ENCODE results near the gene FBXL22. TPM values are rescaled to one million over a fixed set of nuclear protein-coding genes. Genes with fewer than 3 reads are reported as not detected.

The FBXL22 gene
- total RNA-seq, 1 experiment from 2014 or later = 0.17 TPM

DNA sequence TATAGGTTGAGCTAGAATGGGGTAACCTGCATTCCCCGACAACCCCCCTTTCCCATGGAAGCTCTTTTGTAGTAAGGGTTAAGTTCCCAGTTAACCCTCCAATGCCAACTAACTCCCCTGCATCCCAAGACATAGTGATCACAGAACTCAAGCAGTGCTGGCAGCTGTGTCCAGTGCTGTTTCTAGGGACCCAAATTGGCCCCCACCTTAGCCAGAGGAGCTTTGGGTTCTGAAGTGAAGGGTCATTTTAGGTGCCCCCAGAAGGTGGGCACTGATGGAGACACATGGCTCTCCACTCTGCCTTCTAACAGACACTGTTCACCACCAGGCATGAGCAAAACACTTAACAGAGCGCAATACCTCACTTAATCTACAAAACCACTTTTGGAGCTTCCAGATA lies 7.1 kb downstream of the FBXL22 start:
- peaks cover 6% of the 10 kb centered on the region; the same call in 1 of the 2 replicates for H3K4me1 ChIP-seq (replicated peaks; ENCODE audit: insufficient read depth)
- CTCF ChIA-PET = interaction anchor here (0.6 kb wide), 1 partner anchor 64 kb away, joined by 3 read pairs; no protein-coding TSS in a partner anchor
- H2AFZ ChIP-seq = no peak overlapping the region

DNA sequence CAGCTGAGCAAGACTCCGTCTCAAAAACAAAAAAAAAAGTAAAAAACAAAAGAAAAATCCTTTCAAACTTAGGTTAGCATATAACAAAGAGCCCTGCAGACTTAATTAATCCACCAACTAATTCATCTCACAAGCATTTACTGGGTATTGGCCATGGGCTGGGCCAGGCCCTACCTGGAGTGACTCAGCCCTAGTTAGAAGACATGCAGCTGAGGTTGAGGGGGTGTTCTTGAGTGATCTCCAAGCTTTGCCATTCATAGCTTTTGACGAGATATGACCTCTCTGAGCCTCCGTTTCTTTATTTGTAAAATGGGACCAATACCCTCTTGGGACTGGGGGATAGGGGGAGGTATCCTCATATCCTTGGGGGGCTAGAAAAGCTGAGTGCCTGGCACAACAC lies 7.8 kb downstream of the FBXL22 start:
- H3K27me3 ChIP-seq (ENCODE audit: insufficient read depth, low read depth) = no peaks in the 10 kb centered on the region
- H3K9me3 ChIP-seq (ENCODE audit: insufficient read depth, low read depth) = no peaks in the 10 kb centered on the region
- peaks cover 13% of the 10 kb centered on the region; the same call in 1 of the 2 replicates for H3K4me1 ChIP-seq (replicated peaks; ENCODE audit: insufficient read depth)
- H3K9me2 ChIP-seq (ENCODE audit: insufficient read depth) = no peaks in the 10 kb centered on the region
- H3K4me3 ChIP-seq = no peak overlapping the region
- ChIA-PET CTCF (no interaction called here), POLR2A (ENCODE audit: unreplicated experiment) (interaction anchor here (0.6 kb wide), 2 partner anchors 488 to 547 kb away, joined by 3 to 7 read pairs; no protein-coding TSS in a partner anchor)
- no peak overlapping the region for H3K4me2 ChIP-seq
- no TSS peak for BruUV-seq (replicated peaks)
- no peak for DNase-seq
- H3F3A ChIP-seq (ENCODE audit: insufficient read depth, low read depth) = peaks cover 5% of the 10 kb centered on the region
- no peak for TF ChIP-seq EZH2 (IDR thresholded peaks at IDR 0.05; ENCODE audit: low read depth)
- TF ChIP-seq, protein P1, sequence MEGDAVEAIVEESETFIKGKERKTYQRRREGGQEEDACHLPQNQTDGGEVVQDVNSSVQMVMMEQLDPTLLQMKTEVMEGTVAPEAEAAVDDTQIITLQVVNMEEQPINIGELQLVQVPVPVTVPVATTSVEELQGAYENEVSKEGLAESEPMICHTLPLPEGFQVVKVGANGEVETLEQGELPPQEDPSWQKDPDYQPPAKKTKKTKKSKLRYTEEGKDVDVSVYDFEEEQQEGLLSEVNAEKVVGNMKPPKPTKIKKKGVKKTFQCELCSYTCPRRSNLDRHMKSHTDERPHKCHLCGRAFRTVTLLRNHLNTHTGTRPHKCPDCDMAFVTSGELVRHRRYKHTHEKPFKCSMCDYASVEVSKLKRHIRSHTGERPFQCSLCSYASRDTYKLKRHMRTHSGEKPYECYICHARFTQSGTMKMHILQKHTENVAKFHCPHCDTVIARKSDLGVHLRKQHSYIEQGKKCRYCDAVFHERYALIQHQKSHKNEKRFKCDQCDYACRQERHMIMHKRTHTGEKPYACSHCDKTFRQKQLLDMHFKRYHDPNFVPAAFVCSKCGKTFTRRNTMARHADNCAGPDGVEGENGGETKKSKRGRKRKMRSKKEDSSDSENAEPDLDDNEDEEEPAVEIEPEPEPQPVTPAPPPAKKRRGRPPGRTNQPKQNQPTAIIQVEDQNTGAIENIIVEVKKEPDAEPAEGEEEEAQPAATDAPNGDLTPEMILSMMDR (conservative IDR thresholded peaks at IDR 0.05) = no peak
- H4K20me1 ChIP-seq (ENCODE audit: insufficient read depth) = no peaks in the 10 kb centered on the region
- no peak overlapping the region for H2AFZ ChIP-seq
- no peaks in the 10 kb centered on the region for H3K36me3 ChIP-seq (ENCODE audit: low read depth)
- no peak overlapping the region for H3K27ac ChIP-seq
- intact Hi-C loops (cut with micrococcal nuclease; ENCODE audit: unreplicated experiment) = no loop called here
- no peaks in the 10 kb centered on the region for H3K79me2 ChIP-seq (ENCODE audit: low read depth)

More for the DNA sequence above, 7.1 kb downstream of the FBXL22 start:
- no peaks in the 10 kb centered on the region for H3K79me2 ChIP-seq (ENCODE audit: low read depth)
- no peaks in the 10 kb centered on the region for H4K20me1 ChIP-seq (ENCODE audit: insufficient read depth)
- BruUV-seq (replicated peaks) = no TSS peak
- no peak for DNase-seq
- no peaks in the 10 kb centered on the region for H3K27me3 ChIP-seq (ENCODE audit: insufficient read depth, low read depth)
- POLR2A ChIA-PET (ENCODE audit: unreplicated experiment) = interaction anchor here (0.6 kb wide), 2 partner anchors 489 to 548 kb away, joined by 3 to 7 read pairs; no protein-coding TSS in a partner anchor
- no peaks in the 10 kb centered on the region for H3K9me2 ChIP-seq (ENCODE audit: insufficient read depth)
- H3K36me3 ChIP-seq (ENCODE audit: low read depth) = no peaks in the 10 kb centered on the region
- intact Hi-C loops (cut with micrococcal nuclease; ENCODE audit: unreplicated experiment) = loop anchor here (5.0 kb wide), 2 partner anchors 317 to 488 kb away; partner anchors contain the start of gene CIAO2A
- peaks cover 1% of the 10 kb centered on the region; the same call in 1 of the 2 replicates for H3F3A ChIP-seq (ENCODE audit: insufficient read depth, low read depth)
- H3K4me3 ChIP-seq = no peak overlapping the region
- H3K4me2 ChIP-seq = no peak overlapping the region
- TF ChIP-seq, protein P1 (conservative IDR thresholded peaks at IDR 0.05) = no peak
- no peak overlapping the region for H3K27ac ChIP-seq
- H3K9me3 ChIP-seq (ENCODE audit: insufficient read depth, low read depth) = no peaks in the 10 kb centered on the region

DNA sequence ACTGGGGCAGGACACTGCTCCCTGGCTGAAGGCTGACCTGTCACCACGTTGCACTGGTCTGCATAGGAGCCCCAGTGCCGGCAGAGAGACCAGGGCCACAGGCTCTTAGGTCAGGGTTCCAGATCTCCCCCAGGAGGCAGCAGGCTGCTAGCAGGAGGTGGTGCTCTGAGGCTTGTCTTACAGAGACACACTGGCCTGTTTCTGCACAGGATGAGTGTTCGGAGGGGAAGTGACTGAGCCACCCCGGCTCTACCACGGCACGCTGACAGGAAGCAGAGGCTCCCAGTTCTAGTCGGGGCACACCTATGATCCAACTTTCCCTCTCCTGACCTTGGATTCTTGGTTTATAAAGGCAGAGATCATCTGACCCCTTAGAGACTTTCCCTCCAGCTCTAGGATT lies 8.6 kb downstream of the FBXL22 start:
- TF ChIP-seq EZH2 (IDR thresholded peaks at IDR 0.05; ENCODE audit: low read depth) = no peak
- TF ChIP-seq, protein P1 (conservative IDR thresholded peaks at IDR 0.05) = no peak
- H3K27ac ChIP-seq = no peak overlapping the region
- DNase-seq = no peak
- POLR2A ChIA-PET (ENCODE audit: unreplicated experiment) = interaction anchor here (0.6 kb wide), 1 partner anchor 866 kb away, joined by 3 read pairs; no protein-coding TSS in a partner anchor
- H2AFZ ChIP-seq = no peak overlapping the region
- H4K20me1 ChIP-seq (ENCODE audit: insufficient read depth) = no peaks in the 10 kb centered on the region
- CTCF ChIA-PET = no interaction called here
- H3F3A ChIP-seq (ENCODE audit: insufficient read depth, low read depth) = peaks cover 13% of the 10 kb centered on the region
- H3K4me1 ChIP-seq (replicated peaks; ENCODE audit: insufficient read depth) = peaks cover 21% of the 10 kb centered on the region
- no peak overlapping the region for H3K4me3 ChIP-seq
- no peaks in the 10 kb centered on the region for H3K9me2 ChIP-seq (ENCODE audit: insufficient read depth)
- intact Hi-C loops (cut with micrococcal nuclease; ENCODE audit: unreplicated experiment) = no loop called here
- H3K36me3 ChIP-seq (ENCODE audit: low read depth) = no peaks in the 10 kb centered on the region
- BruUV-seq (replicated peaks) = no TSS peak
- no peaks in the 10 kb centered on the region for H3K79me2 ChIP-seq (ENCODE audit: low read depth)
- H3K4me2 ChIP-seq = no peak overlapping the region
- no peaks in the 10 kb centered on the region for H3K9me3 ChIP-seq (ENCODE audit: insufficient read depth, low read depth)
- H3K27me3 ChIP-seq (ENCODE audit: insufficient read depth, low read depth) = no peaks in the 10 kb centered on the region

Measured in PC-9 (cell line).